GM18870 (cell line): Measurements from ENCODE around the gene CHML.

Experiments
- ATAC-seq: cut with Tn5 transposase; IDR thresholded peaks from one replicate; pipeline ENCODE4 v1.9.1; 2021; ENCODE audit warnings: moderate library complexity; ENCODE audit not compliant: unreplicated experiment

CHML gene

GRCh38 chr1:241624935-241625334 lies 15.2 kb downstream of the CHML start:
- ATAC-seq: no peak

- no peak for ATAC-seq
Observed at GRCh38 chr1:241622669-241623068, 17.5 kb downstream of the CHML start.

GRCh38 chr1:241617426-241617825 lies 22.7 kb downstream of the CHML start:
- no peak for ATAC-seq

GRCh38 chr1:241615043-241615974 lies 24.9 kb downstream of the CHML start:
- no peak for ATAC-seq

- ATAC-seq: no peak
Observed at GRCh38 chr1:241614572-241614971, 25.6 kb downstream of the CHML start.

- no peak for ATAC-seq
Observed at GRCh38 chr1:241614144-241614543, 26.0 kb downstream of the CHML start.

- no peak for ATAC-seq
Observed at GRCh38 chr1:241612533-241613477, 27.4 kb downstream of the CHML start.

- no peak for ATAC-seq
Observed at GRCh38 chr1:241611736-241612135, 28.4 kb downstream of the CHML start.

GRCh38 chr1:241611063-241611462 lies 29.1 kb downstream of the CHML start:
- peak; percentile 90 for ATAC-seq

- ATAC-seq: no peak
Observed at GRCh38 chr1:241610056-241610815, 29.9 kb downstream of the CHML start.

- ATAC-seq: no peak
Observed at GRCh38 chr1:241608379-241609033, 31.7 kb downstream of the CHML start.

GRCh38 chr1:241607497-241607896 lies 32.7 kb downstream of the CHML start:
- no peak for ATAC-seq

GRCh38 chr1:241606544-241606943 lies 33.6 kb downstream of the CHML start:
- no peak for ATAC-seq

GRCh38 chr1:241605146-241605805 lies 34.9 kb downstream of the CHML start:
- no peak for ATAC-seq

- ATAC-seq: no peak
Observed at GRCh38 chr1:241603731-241604245, 36.4 kb downstream of the CHML start.

- peak; percentile 91 for ATAC-seq
Observed at GRCh38 chr1:241600496-241600901, 39.7 kb downstream of the CHML start.

- no peak for ATAC-seq
Observed at GRCh38 chr1:241598249-241598648, 41.9 kb downstream of the CHML start.

GRCh38 chr1:241596633-241597032 lies 43.5 kb downstream of the CHML start:
- no peak for ATAC-seq

GRCh38 chr1:241593186-241593585 lies 47.0 kb downstream of the CHML start:
- ATAC-seq: no peak
